Gastrocnemius medialis (tissue), 4 donors: ENCODE data around the gene CLUH.
"Not testable (repeated sequence)": the region's sequence is repeated elsewhere in the genome, so short reads cannot be mapped to it uniquely, and the experiment has no call there.

ENCODE experiments used
- CTCF ChIP-seq, 5 experiments: fragments of 450-650 bp in 3 of 5; fragments of 200-600 bp in 2 of 5; sonication (generic) in 2 of 5; IDR thresholded peaks in 4 of 5; conservative IDR thresholded peaks in 1 of 5; 1 replicate in 4 of 5; 2 replicates in 1 of 5; pipeline ENCODE4 v1.5.1; 2016 to 2019; ENCODE audit warnings: antibody characterized with exemption in 5 of 5, mild to moderate bottlenecking in 3 of 5, moderate library complexity in 3 of 5
- POLR2A ChIP-seq, 2 donors: fragments of 450-650 bp; IDR thresholded peaks; one replicate each; pipeline ENCODE4 v1.6.1; 2017; ENCODE audit warnings: antibody characterized with exemption in 2 of 2, mild to moderate bottlenecking in 2 of 2, moderate library complexity in 2 of 2

- not testable (repeated sequence) for TF ChIP-seq CTCF (IDR thresholded peaks at IDR 0.05 in 4 of 5, conservative IDR thresholded peaks at IDR 0.05 in 1 of 5); POLR2A (IDR thresholded peaks at IDR 0.05)
These were observed 51.2 kb downstream of the CLUH start for GRCh38 chr17:2660410-2660809.
